SH-SY5Y (cell line): ENCODE data around the gene SLC25A47.

Experiments used
- GATA2 ChIP-seq: IDR thresholded peaks from 2 replicates; pipeline ENCODE4 v1.6.1; 2011; ENCODE audit warnings: mild to moderate bottlenecking, low read depth, low read length
- GATA3 ChIP-seq: IDR thresholded peaks from 2 replicates; pipeline ENCODE4 v1.6.1; 2011; ENCODE audit warnings: low read depth, mild to moderate bottlenecking, low read length, moderate library complexity

GRCh38 chr14:100363053-100363452 lies 39.9 kb downstream of the SLC25A47 start:
- no peak for TF ChIP-seq GATA2
- no peak for TF ChIP-seq GATA3
